GM12892 (cell line): ENCODE results near the gene LYL1.

Experiments
- POLR2A ChIP-seq: IDR thresholded peaks from 2 replicates; pipeline ENCODE4 v1.6.1; 2011; ENCODE audit warnings: low read depth, low read length, control low read depth
- POLR2AphosphoS5 ChIP-seq: IDR thresholded peaks from 2 replicates; pipeline ENCODE4 v1.6.1; 2011; ENCODE audit warnings: low read depth, low read length, control low read depth
- TAF1 ChIP-seq: IDR thresholded peaks from 2 replicates; pipeline ENCODE4 v1.6.1; 2011; ENCODE audit warnings: low read depth, mild to moderate bottlenecking, control low read depth, low read length, borderline replicate concordance

- TF ChIP-seq POLR2A = no peak
- TF ChIP-seq TAF1 = no peak
- no peak for TF ChIP-seq POLR2AphosphoS5
These were observed 24.4 kb upstream of the LYL1 start for GRCh38 chr19:13127051-13127450.
